Activated naive CD8-positive, alpha-beta T cell treated with anti-CD3 and anti-CD28 coated beads, Interleukin-2, amount 50 U/mL, for 24 hours (primary cell): ENCODE measurements around the gene MPZL3.
A peak's percentile ranks its signal among the peaks of the same experiment; 100 is the strongest.
"Not testable (repeated sequence)": the region's sequence is repeated elsewhere in the genome, so short reads cannot be mapped to it uniquely, and the experiment has no call there.

Source experiments
- ATAC-seq: fragments of 150-1000 bp; cut with Tn5 transposase; one replicate; pipeline ENCODE4 v1.10.0; 2021
- DNase-seq: peaks from one replicate; pipeline ENCODE4 v3.0.0; 2021
- H3K27ac Mint-ChIP-seq: one replicate; pipeline ENCODE4 v1.8.0; 2021; ENCODE audit warnings: mild to moderate bottlenecking, mixed read lengths
- H3K27me3 Mint-ChIP-seq: one replicate; pipeline ENCODE4 v1.8.0; 2021; ENCODE audit warnings: mixed read lengths
- H3K36me3 Mint-ChIP-seq: one replicate; pipeline ENCODE4 v1.8.0; 2021; ENCODE audit warnings: low read depth, mixed read lengths
- H3K4me1 Mint-ChIP-seq: one replicate; pipeline ENCODE4 v1.8.0; 2021; ENCODE audit warnings: mixed read lengths
- H3K4me3 Mint-ChIP-seq: one replicate; pipeline ENCODE4 v1.8.0; 2021; ENCODE audit warnings: mild to moderate bottlenecking, moderate library complexity, mixed read lengths
- H3K9me3 Mint-ChIP-seq: one replicate; pipeline ENCODE4 v1.8.0; 2021; ENCODE audit warnings: mixed read lengths

MPZL3 gene

DNA sequence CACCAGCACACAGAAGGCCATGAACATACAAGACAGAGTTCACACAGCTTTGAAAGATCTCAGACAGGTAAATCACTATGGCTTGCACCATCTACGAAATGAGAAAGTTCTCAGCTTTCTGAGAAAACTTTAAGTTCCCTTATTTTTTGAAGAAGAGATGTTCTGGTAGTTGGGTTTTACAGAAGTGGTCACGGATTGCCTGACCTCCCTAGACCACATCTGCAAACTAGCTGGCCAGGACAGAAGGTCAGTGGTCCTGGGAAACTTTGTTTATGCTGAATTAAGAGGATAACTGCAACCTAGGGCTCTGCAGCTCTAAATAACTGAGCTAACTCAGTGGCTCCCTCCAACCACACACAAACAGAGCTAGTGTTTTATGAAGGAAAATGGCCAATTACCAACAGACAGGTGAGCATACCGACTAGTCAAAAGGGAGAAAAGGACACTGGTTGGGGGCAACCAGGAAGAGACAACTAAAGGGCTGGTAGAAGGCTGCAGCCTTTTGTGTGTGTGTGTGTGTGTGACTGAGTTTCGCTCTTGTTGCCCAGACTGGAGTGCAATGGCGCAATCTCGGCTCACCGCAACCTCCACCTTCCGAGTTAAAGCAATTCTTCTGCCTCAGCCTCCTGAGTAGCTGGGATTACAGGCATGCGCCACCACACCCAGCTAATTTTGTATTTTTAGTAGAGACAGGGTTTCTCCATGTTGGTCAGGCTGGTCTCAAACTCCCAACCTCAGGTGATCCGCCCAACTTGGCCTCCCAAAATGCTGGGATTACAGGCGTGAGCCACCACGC lies 67.2 kb downstream of the MPZL3 start:
- DNase-seq (no peak), ATAC-seq (no peak)
- Mint-ChIP-seq H3K36me3 (no peaks in the 10 kb centered on the region), H3K9me3 (no peaks in the 10 kb centered on the region), H3K27me3 (peaks cover 7% of the 10 kb centered on the region), H3K4me1 (peaks cover 2% of the 10 kb centered on the region), H3K27ac (no peak overlapping the region), H3K4me3 (no peak overlapping the region)

DNA sequence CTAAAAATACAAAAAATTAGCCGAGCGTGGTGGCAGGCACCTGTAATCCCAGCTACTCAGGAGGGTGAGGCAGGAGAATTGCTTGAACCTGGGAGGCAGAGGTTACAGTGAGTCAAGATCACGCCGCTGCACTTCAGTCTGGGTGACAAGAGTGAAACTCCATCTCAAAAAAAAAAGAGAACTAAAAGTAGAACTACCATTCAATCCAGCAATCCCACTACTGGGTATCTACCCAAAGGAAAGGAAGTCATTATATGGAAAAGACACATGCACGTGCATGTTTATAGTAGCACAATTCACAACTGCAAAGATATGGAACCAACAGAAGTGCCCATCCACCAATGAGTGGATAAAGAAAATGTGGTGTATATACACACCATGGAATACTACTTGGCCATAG lies 68.5 kb downstream of the MPZL3 start:
- H3K27ac Mint-ChIP-seq, ATAC-seq, H3K4me3 Mint-ChIP-seq, H3K4me1 Mint-ChIP-seq, H3K9me3 Mint-ChIP-seq, DNase-seq, H3K36me3 Mint-ChIP-seq: not testable (repeated sequence)
- H3K27me3 Mint-ChIP-seq = peaks cover 12% of the 10 kb centered on the region

DNA sequence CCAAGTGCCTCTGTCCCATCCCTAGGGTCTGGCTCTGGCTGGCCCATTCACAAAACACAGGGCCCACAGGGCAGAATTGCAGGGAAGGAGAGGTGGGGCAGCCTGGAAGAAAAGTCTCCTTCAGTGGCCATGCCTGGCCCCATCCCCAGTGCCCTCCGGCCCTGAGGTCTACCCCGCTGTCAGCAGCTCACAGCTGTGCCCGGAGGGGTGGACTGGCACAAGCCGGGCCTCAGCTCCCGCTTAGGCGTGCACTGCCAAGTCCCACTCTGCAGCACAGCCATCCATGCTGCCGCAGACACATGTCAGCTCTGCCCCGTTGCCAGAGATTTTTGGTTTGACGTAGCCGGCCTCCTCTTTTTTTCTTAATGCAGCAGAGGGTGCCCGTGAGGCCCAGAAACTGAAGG lies 71.9 kb downstream of the MPZL3 start:
- no peak overlapping the region for H3K4me3 Mint-ChIP-seq
- peaks cover 11% of the 10 kb centered on the region for H3K27me3 Mint-ChIP-seq
- DNase-seq (no peak), ATAC-seq (peak; percentile 46)
- H3K4me1 Mint-ChIP-seq = no peaks in the 10 kb centered on the region
- no peaks in the 10 kb centered on the region for H3K36me3 Mint-ChIP-seq
- H3K27ac Mint-ChIP-seq = no peak overlapping the region
- no peaks in the 10 kb centered on the region for H3K9me3 Mint-ChIP-seq

DNA sequence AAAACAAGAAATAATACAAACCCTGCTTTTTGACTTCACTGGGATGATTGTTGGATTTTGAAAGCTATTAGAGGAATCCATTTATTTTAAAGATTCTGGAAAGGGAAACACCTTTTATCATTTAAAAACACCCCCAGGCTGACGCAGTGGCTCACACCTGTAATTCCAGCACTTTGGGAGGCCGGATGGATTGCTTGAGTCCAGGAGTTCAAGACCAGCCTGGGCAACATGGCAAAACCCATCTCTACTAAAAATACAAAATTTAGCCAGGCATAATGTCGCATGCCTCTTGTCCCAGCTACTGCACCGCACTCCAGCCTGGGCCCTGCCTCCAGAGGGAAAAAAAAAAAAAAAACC lies 75.4 kb downstream of the MPZL3 start:
- H3K9me3 Mint-ChIP-seq = no peaks in the 10 kb centered on the region
- H3K36me3 Mint-ChIP-seq = no peaks in the 10 kb centered on the region
- H3K4me3 Mint-ChIP-seq = no peak overlapping the region
- H3K4me1 Mint-ChIP-seq = peaks cover 2% of the 10 kb centered on the region
- H3K27me3 Mint-ChIP-seq = peaks cover 13% of the 10 kb centered on the region
- no peak for DNase-seq
- ATAC-seq = no peak
- no peak overlapping the region for H3K27ac Mint-ChIP-seq
